Upper lobe of right lung (tissue), 1 donor: ENCODE results near the gene RTF2. TPM values are rescaled to one million over a fixed set of nuclear protein-coding genes. Genes with fewer than 3 reads are reported as not detected.

ENCODE experiments used
- ATAC-seq: fragments of 200-7000 bp; cut with Tn5 transposase; one replicate; pipeline ENCODE4 v1.9.1; 2020; ENCODE audit warnings: mild to moderate bottlenecking, moderate library complexity
- DNase-seq: peaks from one replicate; pipeline ENCODE4 v3.0.0-alpha.2; 2020
- H3K27ac ChIP-seq: fragments of 200-600 bp; one replicate; pipeline ENCODE4 v1.8.0; 2022
- H3K27me3 ChIP-seq: fragments of 200-600 bp; one replicate; pipeline ENCODE4 v1.8.0; 2022; ENCODE audit warnings: mild to moderate bottlenecking
- H3K36me3 ChIP-seq: fragments of 200-600 bp; one replicate; pipeline ENCODE4 v1.8.0; 2022
- H3K4me1 ChIP-seq: fragments of 200-600 bp; one replicate; pipeline ENCODE4 v1.8.0; 2022
- H3K4me3 ChIP-seq: fragments of 200-600 bp; one replicate; pipeline ENCODE4 v1.8.0; 2022; ENCODE audit warnings: mild to moderate bottlenecking
- H3K9me3 ChIP-seq: fragments of 200-600 bp; one replicate; pipeline ENCODE4 v1.8.0; 2022
- intact Hi-C: fragments of 100-400 bp; cut with DNase I; formaldehyde crosslinking; loops from one replicate; pipeline ENCODE4 v1.11.0; 2022
- total RNA-seq: library from RNA; stranded (reverse); fragmentation: NEBNext Ultra II Directional; extraction: Animal tissue kit (Norgen Biotek cat#: 25700); gene quantifications from one replicate; pipeline ENCODE4 v1.2.1, GENCODE V29; 2021
- TF ChIP-seq, protein P1 (sequence below): fragments of 200-600 bp; IDR thresholded peaks from one replicate; pipeline ENCODE4 v1.8.0; 2022; ENCODE audit warnings: antibody characterized with exemption
- donor health status: DM: no; HTN: yes; CAD: no; lungs with severe emphysema.

The RTF2 gene
- total RNA-seq, 1 donor from 2014 or later = 77.4 TPM

DNA sequence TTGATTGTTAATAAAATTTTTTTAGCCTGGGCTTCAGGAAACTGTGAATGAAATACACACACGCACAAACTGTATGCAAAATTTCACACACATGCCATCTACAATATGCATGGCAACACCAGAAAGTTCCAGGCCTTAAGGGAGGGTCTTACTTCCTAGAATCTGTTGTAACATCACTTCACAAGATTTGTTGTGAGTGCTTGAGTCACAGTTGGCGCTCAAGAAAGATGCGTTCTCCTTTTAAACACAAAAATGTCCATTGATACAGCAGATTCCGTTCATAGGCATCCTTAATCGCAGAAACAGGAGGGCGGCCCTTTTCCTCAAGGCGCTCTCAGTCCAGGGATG lies 485 bp upstream of the RTF2 start:
- Histone ChIP-seq H3K27me3 (no peaks in the 10 kb centered on the region), H3K4me1 (peaks cover 19% of the 10 kb centered on the region), H3K9me3 (no peaks in the 10 kb centered on the region), H3K27ac (peak overlapping the region; percentile 85), H3K36me3 (peaks cover 4% of the 10 kb centered on the region), H3K4me3 (peak overlapping the region; percentile 75)
- no peak for ATAC-seq
- intact Hi-C loops = no loop called here
- TF ChIP-seq, protein P1, sequence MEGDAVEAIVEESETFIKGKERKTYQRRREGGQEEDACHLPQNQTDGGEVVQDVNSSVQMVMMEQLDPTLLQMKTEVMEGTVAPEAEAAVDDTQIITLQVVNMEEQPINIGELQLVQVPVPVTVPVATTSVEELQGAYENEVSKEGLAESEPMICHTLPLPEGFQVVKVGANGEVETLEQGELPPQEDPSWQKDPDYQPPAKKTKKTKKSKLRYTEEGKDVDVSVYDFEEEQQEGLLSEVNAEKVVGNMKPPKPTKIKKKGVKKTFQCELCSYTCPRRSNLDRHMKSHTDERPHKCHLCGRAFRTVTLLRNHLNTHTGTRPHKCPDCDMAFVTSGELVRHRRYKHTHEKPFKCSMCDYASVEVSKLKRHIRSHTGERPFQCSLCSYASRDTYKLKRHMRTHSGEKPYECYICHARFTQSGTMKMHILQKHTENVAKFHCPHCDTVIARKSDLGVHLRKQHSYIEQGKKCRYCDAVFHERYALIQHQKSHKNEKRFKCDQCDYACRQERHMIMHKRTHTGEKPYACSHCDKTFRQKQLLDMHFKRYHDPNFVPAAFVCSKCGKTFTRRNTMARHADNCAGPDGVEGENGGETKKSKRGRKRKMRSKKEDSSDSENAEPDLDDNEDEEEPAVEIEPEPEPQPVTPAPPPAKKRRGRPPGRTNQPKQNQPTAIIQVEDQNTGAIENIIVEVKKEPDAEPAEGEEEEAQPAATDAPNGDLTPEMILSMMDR = no peak
- no peak for DNase-seq

DNA sequence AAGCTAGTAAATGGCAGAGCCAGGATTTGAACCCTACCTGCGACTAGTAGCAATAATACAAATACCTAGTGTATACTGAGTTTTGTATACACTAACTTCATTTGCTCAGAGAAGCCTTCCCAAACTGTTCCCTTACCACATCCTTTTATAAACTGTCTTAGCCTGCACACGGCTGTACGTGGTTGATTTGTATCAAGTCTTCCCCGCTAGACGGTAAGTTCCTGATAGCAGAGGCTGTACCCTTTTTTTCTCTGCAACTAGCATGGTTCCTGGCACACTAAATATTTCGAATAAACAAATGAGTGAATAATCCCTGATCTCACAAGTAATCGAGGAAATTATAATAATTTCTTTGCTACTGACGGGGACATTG lies 636 bp downstream of the RTF2 start:
- DNase-seq (no peak), ATAC-seq (no peak)
- Histone ChIP-seq H3K27ac (peak overlapping the region; percentile 85), H3K36me3 (peaks cover 15% of the 10 kb centered on the region), H3K4me1 (peaks cover 19% of the 10 kb centered on the region), H3K9me3 (no peaks in the 10 kb centered on the region), H3K4me3 (peak overlapping the region; percentile 75), H3K27me3 (no peaks in the 10 kb centered on the region)
- TF ChIP-seq, protein P1 = no peak
- intact Hi-C loops = no loop called here

DNA sequence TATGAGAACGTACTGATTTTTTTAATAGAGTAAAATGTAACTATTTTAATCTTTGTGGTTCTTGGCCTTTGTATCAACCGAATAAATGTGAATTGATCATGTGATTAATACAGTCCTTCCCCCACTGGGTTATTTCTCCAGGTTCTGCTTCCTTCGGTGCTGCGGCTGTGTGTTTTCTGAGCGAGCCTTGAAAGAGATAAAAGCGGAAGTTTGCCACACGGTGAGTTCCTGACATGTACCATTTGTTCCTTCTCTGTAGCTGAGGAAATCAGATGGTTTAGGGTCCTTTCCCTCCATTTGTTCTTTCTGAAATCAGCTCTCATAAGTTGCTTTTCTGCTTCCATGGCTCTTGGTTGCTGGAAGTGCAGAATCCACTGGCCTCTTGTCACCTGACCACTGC lies 15.5 kb downstream of the RTF2 start:
- TF ChIP-seq, protein P1 = no peak
- Histone ChIP-seq H3K36me3 (peaks cover 89% of the 10 kb centered on the region), H3K27me3 (no peaks in the 10 kb centered on the region), H3K27ac (no peak overlapping the region), H3K4me1 (no peaks in the 10 kb centered on the region), H3K9me3 (no peaks in the 10 kb centered on the region), H3K4me3 (no peak overlapping the region)
- DNase-seq (no peak), ATAC-seq (peak; percentile 46)
- intact Hi-C loops = no loop called here

DNA sequence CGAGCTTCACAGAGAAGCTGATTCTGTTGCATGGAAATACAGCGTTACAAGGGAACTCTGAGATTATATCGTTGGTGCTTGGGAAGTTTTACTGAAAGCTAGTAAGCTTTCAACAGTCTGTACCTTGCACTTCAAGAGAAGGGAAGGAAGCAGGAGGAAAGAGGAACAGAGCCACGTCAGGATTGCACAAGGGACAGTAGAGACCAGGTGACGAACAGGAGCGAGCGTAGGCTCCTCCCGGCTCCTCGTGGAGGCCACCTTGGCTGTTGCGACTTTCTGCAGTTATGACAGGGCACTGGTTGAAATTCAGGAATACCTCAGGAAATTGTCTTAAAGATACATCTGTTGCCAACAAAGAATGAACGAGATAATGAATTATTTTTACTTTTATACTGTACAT lies 18.8 kb downstream of the RTF2 start:
- intact Hi-C loops = no loop called here
- DNase-seq (no peak), ATAC-seq (peak; percentile 72)
- no peak overlapping the region for H3K4me3 ChIP-seq
- peaks cover 88% of the 10 kb centered on the region for H3K36me3 ChIP-seq
- H3K27me3 ChIP-seq = no peaks in the 10 kb centered on the region
- H3K27ac ChIP-seq = no peak overlapping the region
- no peaks in the 10 kb centered on the region for H3K9me3 ChIP-seq
- TF ChIP-seq, protein P1 = no peak
- H3K4me1 ChIP-seq = no peaks in the 10 kb centered on the region

DNA sequence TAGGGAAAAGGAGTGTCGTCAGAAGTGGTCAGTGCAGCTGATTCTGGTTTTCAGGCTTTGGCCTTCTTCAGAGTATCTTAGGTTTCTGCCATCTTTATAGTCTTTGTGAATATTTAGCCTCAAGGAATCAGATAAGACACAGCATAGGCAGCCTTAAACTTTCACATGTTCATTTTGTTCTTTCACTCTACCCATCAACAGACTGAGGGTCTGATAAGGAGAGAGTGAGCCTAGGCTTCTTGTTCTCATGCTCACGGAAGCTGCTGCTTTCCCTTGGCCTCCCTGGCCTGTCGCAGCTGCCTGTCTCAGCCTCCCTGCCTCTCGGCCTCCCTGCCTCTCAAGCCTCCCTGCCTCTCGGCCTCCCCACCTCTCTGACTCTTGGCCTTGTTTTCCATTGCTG lies 20.1 kb downstream of the RTF2 start:
- DNase-seq = no peak
- TF ChIP-seq, protein P1 = no peak
- Histone ChIP-seq H3K27ac (no peak overlapping the region), H3K9me3 (no peaks in the 10 kb centered on the region), H3K27me3 (no peaks in the 10 kb centered on the region), H3K36me3 (peaks cover 86% of the 10 kb centered on the region), H3K4me3 (no peak overlapping the region), H3K4me1 (no peaks in the 10 kb centered on the region)
- ATAC-seq = no peak
- intact Hi-C loops = no loop called here

DNA sequence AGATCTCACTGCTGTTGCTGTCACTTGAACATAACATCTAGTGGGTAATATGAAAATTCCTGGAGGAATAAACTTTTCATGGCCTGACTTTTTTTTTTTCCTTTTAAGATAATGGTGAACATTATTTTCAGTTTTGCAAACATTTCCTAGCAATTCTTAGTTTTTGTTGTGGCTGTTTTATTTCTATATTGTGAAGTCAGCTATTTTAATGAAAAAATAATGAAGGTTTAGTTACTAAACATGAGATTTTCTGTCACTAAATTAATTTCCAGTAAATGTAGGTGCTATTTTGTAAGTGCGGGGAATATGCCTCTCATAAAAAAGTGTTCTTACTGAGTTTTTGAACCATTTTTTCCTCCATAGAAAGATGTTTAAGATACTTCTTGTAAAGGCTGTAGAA lies 32.7 kb downstream of the RTF2 start:
- H3K4me1 ChIP-seq = no peaks in the 10 kb centered on the region
- no peak overlapping the region for H3K27ac ChIP-seq
- no peaks in the 10 kb centered on the region for H3K27me3 ChIP-seq
- intact Hi-C loops = no loop called here
- TF ChIP-seq, protein P1 = no peak
- peaks cover 6% of the 10 kb centered on the region for H3K9me3 ChIP-seq
- DNase-seq (no peak), ATAC-seq (no peak)
- H3K4me3 ChIP-seq = no peak overlapping the region
- H3K36me3 ChIP-seq = peaks cover 23% of the 10 kb centered on the region
